GM21515 (cell line): Measurements from ENCODE around the gene CLPTM1L.

Experiments used
- ATAC-seq: cut with Tn5 transposase; IDR thresholded peaks from one replicate; pipeline ENCODE4 v1.9.1; 2021; ENCODE audit not compliant: unreplicated experiment

The CLPTM1L gene

GRCh38 chr5:1317921-1318565 lies 26.9 kb downstream of the CLPTM1L start:
- ATAC-seq = no peak

- no peak for ATAC-seq
These were observed 28.1 kb downstream of the CLPTM1L start for GRCh38 chr5:1316588-1317340.

- ATAC-seq = peak; percentile 53
These were observed 29.0 kb downstream of the CLPTM1L start for GRCh38 chr5:1315709-1316587.

GRCh38 chr5:1315018-1315708 lies 29.7 kb downstream of the CLPTM1L start:
- no peak for ATAC-seq

GRCh38 chr5:1314564-1314982 lies 30.3 kb downstream of the CLPTM1L start:
- no peak for ATAC-seq

- peak; percentile 61 for ATAC-seq
These were observed 31.7 kb downstream of the CLPTM1L start for GRCh38 chr5:1312993-1313833.

GRCh38 chr5:1312206-1312605 lies 32.7 kb downstream of the CLPTM1L start:
- no peak for ATAC-seq

GRCh38 chr5:1311439-1312055 lies 33.4 kb downstream of the CLPTM1L start:
- ATAC-seq = no peak

- no peak for ATAC-seq
These were observed 34.8 kb downstream of the CLPTM1L start for GRCh38 chr5:1310118-1310517.

- ATAC-seq = no peak
These were observed 40.9 kb downstream of the CLPTM1L start for GRCh38 chr5:1304033-1304432.

GRCh38 chr5:1302258-1302657 lies 42.6 kb downstream of the CLPTM1L start:
- ATAC-seq = no peak

- ATAC-seq = no peak
These were observed 44.3 kb downstream of the CLPTM1L start for GRCh38 chr5:1300581-1301083.

- ATAC-seq = no peak
These were observed 44.9 kb downstream of the CLPTM1L start for GRCh38 chr5:1299961-1300360.

GRCh38 chr5:1299511-1299850 lies 45.4 kb downstream of the CLPTM1L start:
- no peak for ATAC-seq

GRCh38 chr5:1298723-1299510 lies 46.0 kb downstream of the CLPTM1L start:
- ATAC-seq = no peak

- ATAC-seq = no peak
These were observed 46.8 kb downstream of the CLPTM1L start for GRCh38 chr5:1298067-1298551.

- no peak for ATAC-seq
These were observed 47.7 kb downstream of the CLPTM1L start for GRCh38 chr5:1297243-1297642.

GRCh38 chr5:1295650-1296037 lies 49.3 kb downstream of the CLPTM1L start:
- no peak for ATAC-seq
